ENCODE data around the gene RPE.

Gene RPE

DNA sequence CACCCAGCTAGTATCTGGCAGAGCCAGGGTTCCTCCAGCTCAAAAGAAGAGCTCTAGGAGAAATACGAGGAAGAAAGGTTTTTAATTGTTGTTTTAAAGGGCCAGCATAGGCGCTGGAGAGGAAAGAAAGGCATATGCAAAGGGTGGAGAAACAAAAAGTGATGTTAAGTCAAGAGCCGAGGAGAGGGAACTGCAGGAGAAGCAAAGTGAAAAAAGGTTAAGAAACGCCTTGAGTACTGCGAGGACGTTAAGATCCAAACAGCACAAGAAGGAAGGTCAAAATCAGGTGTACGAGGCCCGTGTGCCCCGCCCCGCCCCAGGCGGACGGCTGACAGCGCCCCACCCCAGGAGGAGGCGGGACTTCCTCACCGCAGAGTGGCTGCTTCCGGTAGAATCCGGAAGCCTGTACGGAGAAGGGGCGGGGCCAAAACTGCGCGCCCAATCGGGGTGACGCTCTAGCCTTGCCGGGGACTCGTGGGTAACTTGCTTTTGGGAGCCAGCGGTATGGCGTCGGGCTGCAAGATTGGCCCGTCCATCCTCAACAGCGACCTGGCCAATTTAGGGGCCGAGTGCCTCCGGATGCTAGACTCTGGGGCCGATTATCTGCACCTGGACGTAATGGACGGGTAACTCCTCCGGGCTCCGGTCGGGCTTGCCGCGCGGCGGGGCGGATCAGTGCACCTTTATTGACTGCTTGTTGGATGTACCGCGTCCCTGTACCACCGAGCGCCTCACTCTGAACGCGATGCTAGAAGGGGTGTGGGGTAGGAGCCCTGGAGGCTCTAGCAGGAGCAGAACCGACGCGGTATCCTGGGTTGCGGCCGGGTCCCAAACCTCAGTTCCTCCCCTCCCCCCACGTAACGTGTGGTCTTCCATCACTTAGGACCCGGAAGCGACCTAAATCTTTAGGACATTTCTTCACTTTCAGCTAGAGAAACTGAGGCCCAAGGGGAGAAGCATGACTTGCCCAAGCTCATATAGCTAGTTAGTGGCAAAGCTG is at the start of gene RPE:
Gene RPE, plus strand, starts transcription at position 481 of the 1,000 bp plus-strand sequence. Its CDS starts 24 bp downstream, at position 505.
- peak within 1 kb of the TSS; percentile 78 to 96 (median 90) for H3K27ac ChIP-seq
- peaks cover 0 to 37% (median 31%) of the 10 kb centered on the region in 11 experiments; a peak in 19 of 22 replicates for H3K36me3 ChIP-seq
- peaks cover 26 to 49% (median 38%) of the 10 kb centered on the region in 11 experiments; a peak in 21 of 22 replicates for H4K20me1 ChIP-seq
- H3K9ac ChIP-seq, result peak within 1 kb of the TSS; percentile 85 to 95 (median 90)
- no peaks in the 10 kb centered on the region for H3K27me3 ChIP-seq
- TF ChIP-seq Cebpa-rat (IDR thresholded peaks at IDR 0.05), result no peak
- H3K4me3 ChIP-seq, result peak within 1 kb of the TSS; percentile 81 to 99 (median 92)
- H3K9me3 ChIP-seq (replicated peaks in 1 of 11), result peaks cover 0 to 13% (median 5%) of the 10 kb centered on the region in 11 experiments; a peak in 11 of 22 replicates
- H3K4me2 ChIP-seq, result peak within 1 kb of the TSS; percentile 79 to 99 (median 92)
- H3K4me1 ChIP-seq, result peaks cover 30 to 49% (median 33%) of the 10 kb centered on the region in 10 experiments

DNA sequence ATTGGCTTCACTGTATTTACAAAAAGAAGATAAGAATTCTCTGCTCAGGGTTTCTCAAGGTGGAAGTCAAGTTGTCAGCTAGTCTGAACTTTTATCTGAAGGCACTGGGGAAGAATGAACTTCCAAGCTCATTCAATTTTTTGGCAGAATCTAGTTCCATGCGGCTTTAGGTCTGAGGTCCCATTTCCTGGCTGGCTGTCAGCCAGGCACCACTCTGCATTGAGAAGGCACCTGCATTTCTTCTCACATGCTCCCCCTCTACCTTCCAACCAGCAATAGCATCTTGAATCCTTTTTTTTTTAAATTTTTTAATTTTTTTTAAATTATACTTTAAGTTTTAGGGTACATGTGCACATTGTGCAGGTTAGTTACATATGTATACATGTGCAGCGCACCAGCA is 46.2 kb upstream of the RPE start:
- Histone ChIP-seq H3K9ac (no peak overlapping the region), H3K9me3 (replicated peaks in 1 of 11) (no peaks in the 10 kb centered on the region), H3K27ac (no peak overlapping the region), H3K4me3 (no peak overlapping the region), H3K36me3 (no peaks in the 10 kb centered on the region), H4K20me1 (no peaks in the 10 kb centered on the region), H3K27me3 (no peaks in the 10 kb centered on the region), H3K4me2 (no peak overlapping the region), H3K4me1 (peaks cover 0 to 11% (median 0%) of the 10 kb centered on the region in 10 experiments; a peak in 6 of 20 replicates)
- TF ChIP-seq Cebpa-rat (IDR thresholded peaks at IDR 0.05), result no peak

DNA sequence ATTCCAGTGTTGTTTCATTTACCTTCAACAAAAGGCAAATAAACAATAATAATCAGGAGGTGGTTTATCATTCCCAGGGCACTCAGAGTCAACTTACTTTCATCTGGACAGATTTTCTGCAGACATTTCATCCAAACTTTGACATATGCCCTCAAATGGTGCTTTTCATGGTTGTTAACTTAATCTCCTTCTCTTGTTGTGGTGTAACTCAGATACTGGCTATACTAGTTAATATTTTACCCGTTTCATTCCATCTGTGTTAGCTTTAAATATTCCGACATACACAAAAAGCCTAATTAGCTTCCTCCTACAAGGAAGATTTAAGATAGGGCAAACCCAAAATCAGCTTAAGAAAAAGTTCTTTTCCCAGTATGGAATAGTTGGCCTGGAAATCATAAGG is 44.4 kb upstream of the RPE start:
- no peaks in the 10 kb centered on the region for H4K20me1 ChIP-seq
- H3K27me3 ChIP-seq, result no peaks in the 10 kb centered on the region
- H3K9me3 ChIP-seq (replicated peaks in 1 of 11), result no peaks in the 10 kb centered on the region
- no peak overlapping the region for H3K4me3 ChIP-seq
- no peak overlapping the region for H3K27ac ChIP-seq
- peaks cover 0 to 11% (median 0%) of the 10 kb centered on the region in 10 experiments; a peak in 6 of 20 replicates for H3K4me1 ChIP-seq
- H3K36me3 ChIP-seq, result no peaks in the 10 kb centered on the region
- H3K9ac ChIP-seq, result no peak overlapping the region
- TF ChIP-seq Cebpa-rat (IDR thresholded peaks at IDR 0.05), result no peak
- H3K4me2 ChIP-seq, result no peak overlapping the region

DNA sequence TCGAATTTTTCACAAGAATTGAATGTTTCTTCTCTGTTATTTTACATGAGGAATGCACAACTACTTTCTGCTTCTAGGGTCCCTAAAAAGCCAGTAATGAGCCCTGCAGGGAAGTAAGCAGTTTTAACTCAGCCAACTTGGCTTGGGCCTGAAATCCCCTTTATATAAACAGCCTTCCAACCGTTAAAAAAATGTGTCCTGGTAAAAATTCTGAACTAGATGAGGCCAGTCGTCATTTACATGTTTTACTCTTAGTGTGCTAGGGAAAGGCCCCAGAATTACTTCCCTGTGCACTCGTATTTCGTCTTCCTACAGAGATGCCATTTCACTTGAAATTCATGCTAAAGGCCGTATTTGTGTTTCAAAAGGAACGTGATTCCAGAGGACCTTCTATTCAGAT is 42.4 kb upstream of the RPE start:
- Histone ChIP-seq H3K9ac (no peak overlapping the region), H3K27ac (no peak overlapping the region)
- TF ChIP-seq Cebpa-rat (IDR thresholded peaks at IDR 0.05), result no peak

DNA sequence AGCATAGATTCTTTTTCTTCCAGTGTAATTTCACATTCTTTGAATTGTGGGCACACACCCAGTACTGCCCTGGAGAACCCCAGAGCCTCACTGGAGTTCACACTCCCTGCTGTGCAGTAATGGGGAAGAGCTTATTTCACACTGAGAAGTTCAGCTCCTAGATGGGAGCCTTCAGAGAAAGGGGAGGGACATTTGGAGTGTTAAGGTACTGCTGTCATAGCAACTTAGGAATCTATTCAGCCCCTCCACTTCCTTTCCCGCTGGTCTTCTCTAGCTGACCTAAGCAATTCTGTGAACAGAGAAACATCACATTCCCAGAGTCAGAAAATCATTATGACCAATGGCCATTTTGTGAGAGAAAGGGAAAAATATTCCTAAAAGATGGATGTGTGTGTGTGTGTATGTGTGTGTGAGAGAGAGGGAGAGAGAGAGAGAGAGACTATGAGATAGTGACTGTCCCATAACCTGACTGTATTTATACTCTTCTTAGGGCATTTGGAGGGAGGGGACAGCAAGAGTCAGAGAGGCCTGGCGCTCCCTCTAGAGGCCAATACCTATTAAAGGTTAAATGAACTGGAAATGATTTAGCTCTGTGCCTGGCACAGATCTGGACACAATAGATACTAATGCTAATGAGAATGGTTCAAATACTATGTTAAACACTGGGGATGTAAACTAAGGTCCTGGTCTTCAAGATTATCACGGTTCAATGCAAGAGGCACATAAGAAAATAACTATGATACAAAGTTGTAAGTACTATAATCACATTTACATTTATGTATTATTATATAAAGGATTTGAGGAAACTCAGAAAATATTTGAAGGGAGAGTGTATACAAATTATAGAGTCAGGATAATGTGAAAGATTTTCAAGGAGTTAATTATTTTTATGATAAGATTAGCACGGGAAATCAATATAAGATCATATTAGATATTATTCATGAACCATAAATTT is 41.5 kb upstream of the RPE start:
- TF ChIP-seq Cebpa-rat (IDR thresholded peaks at IDR 0.05), result no peak
- no peak overlapping the region for H3K9ac ChIP-seq
- peaks cover 0 to 11% (median 0%) of the 10 kb centered on the region in 10 experiments; a peak in 6 of 20 replicates for H3K4me1 ChIP-seq
- no peaks in the 10 kb centered on the region for H3K36me3 ChIP-seq
- peak overlapping the region in 3 of 11 experiments; percentile 21 to 58 (median 30); a peak in 5 of 22 replicates for H3K4me2 ChIP-seq
- H4K20me1 ChIP-seq, result no peaks in the 10 kb centered on the region
- no peaks in the 10 kb centered on the region for H3K9me3 ChIP-seq (replicated peaks in 1 of 11)
- H3K4me3 ChIP-seq, result no peak overlapping the region
- no peaks in the 10 kb centered on the region for H3K27me3 ChIP-seq
- 0 out of 22 replicates have a peak overlapping the region, but pooled peaks of 1 of the 11 experiments have one; percentile 8 for H3K27ac ChIP-seq

More for the DNA sequence above, 42.4 kb upstream of the RPE start:
- H3K4me1 ChIP-seq, result peaks cover 0 to 11% (median 0%) of the 10 kb centered on the region in 10 experiments; a peak in 6 of 20 replicates
- H3K27me3 ChIP-seq, result no peaks in the 10 kb centered on the region
- H4K20me1 ChIP-seq, result no peaks in the 10 kb centered on the region
- H3K4me3 ChIP-seq, result no peak overlapping the region
- H3K4me2 ChIP-seq, result no peak overlapping the region
- H3K36me3 ChIP-seq, result no peaks in the 10 kb centered on the region
- no peaks in the 10 kb centered on the region for H3K9me3 ChIP-seq (replicated peaks in 1 of 11)

DNA sequence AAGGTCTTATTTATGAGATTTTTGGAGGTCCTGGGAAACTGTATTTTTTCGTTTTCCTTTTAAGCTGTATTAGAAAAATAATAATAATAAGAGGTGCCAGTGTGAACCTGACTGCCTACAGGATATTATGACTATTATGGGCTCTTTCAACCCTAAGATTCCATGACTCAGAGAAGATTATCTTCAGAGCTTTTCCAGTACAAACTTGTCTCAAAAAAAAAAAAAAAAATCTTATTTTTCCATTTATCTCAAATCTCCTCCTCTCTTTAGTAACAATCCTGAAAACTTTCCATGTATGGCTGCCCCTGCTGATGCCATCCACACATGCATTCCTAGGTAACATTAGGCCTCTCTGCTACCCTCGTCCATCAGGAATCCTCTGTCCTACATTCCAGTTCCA is 36.7 kb upstream of the RPE start:
- no peak overlapping the region for H3K27ac ChIP-seq
- H3K4me2 ChIP-seq, result no peak overlapping the region
- no peaks in the 10 kb centered on the region for H3K27me3 ChIP-seq
- H3K4me1 ChIP-seq, result peaks cover 0 to 4% (median 0%) of the 10 kb centered on the region in 10 experiments; a peak in 6 of 20 replicates
- no peak for TF ChIP-seq Cebpa-rat (IDR thresholded peaks at IDR 0.05)
- H3K9ac ChIP-seq, result no peak overlapping the region
- no peaks in the 10 kb centered on the region for H3K36me3 ChIP-seq
- no peaks in the 10 kb centered on the region for H4K20me1 ChIP-seq
- no peak overlapping the region for H3K4me3 ChIP-seq
- H3K9me3 ChIP-seq (replicated peaks in 1 of 11), result no peaks in the 10 kb centered on the region

DNA sequence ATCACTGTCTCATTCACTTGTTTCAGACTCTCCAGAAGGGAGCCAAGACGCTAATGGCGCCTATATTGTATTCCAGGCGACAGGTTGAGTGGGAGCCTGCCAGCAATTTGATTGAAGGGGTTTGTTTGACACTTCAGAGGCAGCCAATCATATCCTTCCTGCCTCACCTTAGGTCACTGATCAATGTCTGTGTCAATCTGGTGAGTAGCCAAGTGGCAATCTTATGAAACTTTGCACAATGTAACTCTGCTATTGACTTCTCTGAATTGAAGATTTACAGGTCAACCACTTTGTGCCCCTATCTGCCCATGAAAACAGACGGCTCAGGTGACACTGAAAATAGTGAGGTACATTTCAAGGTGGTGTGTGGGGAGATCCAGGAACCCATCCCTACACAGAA is 32.7 kb upstream of the RPE start:
- H3K27me3 ChIP-seq, result no peaks in the 10 kb centered on the region
- H3K4me1 ChIP-seq, result no peaks in the 10 kb centered on the region
- no peaks in the 10 kb centered on the region for H3K36me3 ChIP-seq
- no peak overlapping the region for H3K4me3 ChIP-seq
- TF ChIP-seq Cebpa-rat (IDR thresholded peaks at IDR 0.05), result no peak
- H3K9me3 ChIP-seq (replicated peaks in 1 of 11), result no peaks in the 10 kb centered on the region
- H4K20me1 ChIP-seq, result no peaks in the 10 kb centered on the region
- no peak overlapping the region for H3K27ac ChIP-seq
- H3K9ac ChIP-seq, result no peak overlapping the region
- no peak overlapping the region for H3K4me2 ChIP-seq

DNA sequence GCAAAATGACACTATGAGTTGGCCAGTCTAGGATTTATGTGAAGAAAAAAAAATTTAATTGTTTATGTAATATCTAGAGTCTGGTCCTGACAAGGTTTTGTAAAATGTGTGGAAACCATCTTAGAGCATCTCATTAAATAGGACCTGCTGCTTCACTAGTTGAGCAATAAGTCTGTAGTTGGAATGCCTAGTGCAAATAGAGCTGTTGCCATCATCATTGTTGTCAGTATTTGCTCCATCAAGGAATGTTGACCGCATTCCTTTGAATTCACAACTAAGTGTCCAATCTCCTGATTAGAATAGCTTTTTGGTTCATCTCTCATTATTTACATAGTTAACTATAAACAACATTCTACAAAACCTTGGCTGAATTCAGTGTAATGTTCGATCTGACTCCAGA is 32.2 kb upstream of the RPE start:
- H3K9ac ChIP-seq, result no peak overlapping the region
- TF ChIP-seq Cebpa-rat (IDR thresholded peaks at IDR 0.05), result no peak
- H3K27me3 ChIP-seq, result no peaks in the 10 kb centered on the region
- H3K4me2 ChIP-seq, result no peak overlapping the region
- H4K20me1 ChIP-seq, result no peaks in the 10 kb centered on the region
- H3K4me1 ChIP-seq, result no peaks in the 10 kb centered on the region
- no peaks in the 10 kb centered on the region for H3K9me3 ChIP-seq (replicated peaks in 1 of 11)
- no peak overlapping the region for H3K27ac ChIP-seq
- H3K4me3 ChIP-seq, result no peak overlapping the region
- no peaks in the 10 kb centered on the region for H3K36me3 ChIP-seq

DNA sequence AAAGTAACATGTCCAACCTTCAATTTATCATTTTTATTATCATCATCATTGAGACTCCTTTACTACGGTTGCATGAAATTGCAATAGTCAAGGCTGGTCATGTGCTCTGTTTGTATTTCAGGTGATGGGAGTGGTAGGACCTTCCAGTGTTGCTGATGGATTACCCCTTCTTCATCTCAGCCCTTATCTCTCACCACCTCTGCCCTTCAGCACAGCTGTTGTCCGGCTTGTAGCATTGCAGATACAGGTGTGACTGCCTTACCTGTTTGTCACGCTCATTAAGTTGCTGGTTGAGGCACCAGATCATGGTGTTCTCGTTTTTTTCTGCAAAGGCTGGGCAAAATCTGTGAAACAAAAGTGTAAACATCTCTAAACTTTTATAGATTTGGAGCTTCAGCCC is 31.7 kb upstream of the RPE start:
- no peak overlapping the region for H3K27ac ChIP-seq

More for the DNA sequence above, 31.7 kb upstream of the RPE start:
- no peak overlapping the region for H3K4me3 ChIP-seq
- H3K36me3 ChIP-seq, result no peaks in the 10 kb centered on the region
- no peak for TF ChIP-seq Cebpa-rat (IDR thresholded peaks at IDR 0.05)
- no peaks in the 10 kb centered on the region for H3K4me1 ChIP-seq
- H3K27me3 ChIP-seq, result no peaks in the 10 kb centered on the region
- no peaks in the 10 kb centered on the region for H3K9me3 ChIP-seq (replicated peaks in 1 of 11)
- H4K20me1 ChIP-seq, result no peaks in the 10 kb centered on the region
- no peak overlapping the region for H3K4me2 ChIP-seq
- no peak overlapping the region for H3K9ac ChIP-seq

Data from BLaER1 treated with 17β-estradiol and CSF1 and Interleukin-3, amounts not matched to agents 10 nM and 100 nM (cell line).